Measurements from ENCODE around the gene TTC3. TPM values are rescaled to one million over a fixed set of nuclear protein-coding genes. Genes with fewer than 3 reads are reported as not detected.
"Not testable (repeated sequence)": the region's sequence is repeated elsewhere in the genome, so short reads cannot be mapped to it uniquely, and the experiment has no call there.

TTC3 gene
- total RNA-seq, 1 experiment from 2014 or later: 73.2 TPM

DNA sequence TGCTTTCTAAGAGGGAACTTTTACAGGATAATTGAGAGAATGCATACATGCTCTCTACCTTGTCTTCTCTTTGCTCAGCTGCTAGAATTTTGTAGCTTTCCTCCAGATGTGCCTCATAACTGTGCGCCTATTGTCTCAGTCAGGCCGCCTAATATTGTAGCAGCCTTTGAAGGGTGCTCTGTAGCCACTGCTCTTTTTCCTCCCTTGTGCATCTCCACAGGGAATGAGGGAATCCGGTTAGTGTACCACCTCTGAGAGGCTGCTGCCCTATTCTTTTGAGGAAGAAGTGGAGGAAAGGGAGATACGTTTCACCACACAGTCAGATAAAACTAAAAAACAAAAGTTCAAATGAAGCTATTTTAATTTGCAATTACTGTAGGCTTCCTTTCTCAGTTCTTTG lies 22.8 kb downstream of the TTC3 start:
- no peak for DNase-seq (ENCODE audit: low read depth)

DNA sequence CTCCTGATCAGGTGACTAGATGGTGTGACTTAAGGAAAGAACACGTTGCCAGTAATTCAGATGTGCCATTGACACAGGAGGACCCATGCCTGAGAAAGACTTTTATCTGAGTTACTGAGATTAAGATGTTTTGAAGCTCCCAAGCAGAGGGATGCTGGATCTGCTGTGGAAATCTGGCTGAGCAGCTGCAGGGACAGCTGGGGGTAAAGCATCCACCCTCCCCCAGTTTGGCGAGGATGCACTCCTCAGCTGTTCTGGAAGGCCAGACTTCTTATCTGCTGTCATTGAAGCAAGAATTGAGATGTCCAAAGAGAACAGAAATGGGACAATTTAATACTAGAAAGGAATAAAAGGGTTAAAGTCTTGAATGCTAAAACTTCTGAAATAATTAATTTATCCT lies 25.7 kb downstream of the TTC3 start:
- no peak for DNase-seq (ENCODE audit: low read depth)

DNA sequence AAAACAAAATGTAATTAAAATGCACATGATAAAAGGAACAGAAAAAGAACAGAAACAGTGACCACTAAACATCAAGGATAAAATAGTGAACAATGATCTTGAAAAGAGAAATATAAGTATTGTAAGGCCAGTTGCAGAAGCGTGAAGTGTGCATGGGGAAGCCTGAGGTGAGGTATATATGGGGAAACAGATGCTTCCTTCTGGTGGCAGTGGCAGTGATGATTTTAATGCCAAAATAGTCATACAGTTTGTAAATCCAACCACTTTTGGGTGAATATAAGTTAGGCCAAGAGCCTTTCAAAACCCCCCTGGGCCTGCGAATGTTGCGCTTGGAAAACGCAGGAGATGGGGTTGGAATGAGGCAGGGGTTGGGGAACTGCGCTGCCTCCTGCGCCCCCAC lies 27.3 kb downstream of the TTC3 start:
- DNase-seq (ENCODE audit: low read depth): no peak

GRCh38 chr21:37101384-37101783 lies 28.3 kb downstream of the TTC3 start:
- DNase-seq (ENCODE audit: low read depth): no peak

GRCh38 chr21:37102746-37103145 lies 29.7 kb downstream of the TTC3 start:
- DNase-seq (ENCODE audit: low read depth): not testable (repeated sequence)

- DNase-seq (ENCODE audit: low read depth): no peak
Observed at GRCh38 chr21:37106998-37107397, 33.9 kb downstream of the TTC3 start.

DNA sequence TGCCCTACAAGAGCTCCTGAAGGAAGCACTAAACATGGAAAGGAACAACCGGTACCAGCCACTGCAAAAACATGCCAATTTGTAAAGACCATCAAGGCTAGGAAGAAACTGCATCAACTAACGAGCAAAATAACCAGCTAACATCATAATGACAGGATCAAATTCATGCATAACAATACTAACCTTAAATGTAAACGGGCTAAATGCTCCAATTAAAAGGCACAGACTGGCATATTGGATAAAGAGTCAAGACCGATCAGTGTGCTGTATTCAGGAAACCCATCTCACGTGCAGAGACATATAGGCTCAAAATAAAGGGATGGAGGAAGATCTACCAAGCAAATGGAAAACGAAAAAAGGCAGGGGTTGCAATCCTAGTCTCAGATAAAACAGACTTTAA lies 38.0 kb downstream of the TTC3 start:
- DNase-seq (ENCODE audit: low read depth): not testable (repeated sequence)

DNA sequence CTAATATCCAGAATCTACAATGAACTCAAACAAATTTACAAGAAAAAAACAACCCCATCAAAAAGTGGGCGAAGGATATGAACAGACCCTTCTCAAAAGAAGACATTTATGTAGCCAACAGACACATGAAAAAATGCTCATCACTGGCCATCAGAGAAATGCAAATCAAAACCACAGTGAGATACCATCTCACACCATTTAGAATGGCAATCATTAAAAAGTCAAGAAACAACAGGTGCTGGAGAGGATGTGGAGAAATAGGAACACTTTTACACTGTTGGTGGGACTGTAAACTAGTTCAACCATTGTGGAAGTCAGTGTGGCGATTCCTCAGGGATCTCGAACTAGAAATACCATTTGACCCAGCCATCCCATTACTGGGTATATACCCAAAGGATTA lies 41.2 kb downstream of the TTC3 start:
- not testable (repeated sequence) for DNase-seq (ENCODE audit: low read depth)

GRCh38 chr21:37116459-37116858 lies 43.4 kb downstream of the TTC3 start:
- not testable (repeated sequence) for DNase-seq (ENCODE audit: low read depth)

DNA sequence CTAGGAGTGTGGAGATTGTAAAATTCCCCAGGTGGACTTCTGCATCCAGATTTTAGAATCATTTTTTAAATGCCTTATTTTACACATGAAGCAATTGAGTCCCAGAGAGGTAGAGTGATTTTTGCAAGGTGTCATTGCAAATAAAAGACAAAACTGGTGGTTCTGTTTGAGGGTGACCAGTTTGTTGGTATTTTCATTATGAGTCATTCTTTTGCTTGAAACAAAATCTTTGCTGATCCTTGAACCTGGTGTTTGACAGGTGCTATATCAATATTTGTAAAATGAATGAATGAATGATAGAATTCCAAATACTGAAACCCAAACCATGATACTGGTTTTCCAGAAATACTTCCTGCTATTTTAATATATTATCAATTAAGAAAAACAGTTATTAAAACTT lies 44.1 kb downstream of the TTC3 start:
- no peak for DNase-seq (ENCODE audit: low read depth)

DNA sequence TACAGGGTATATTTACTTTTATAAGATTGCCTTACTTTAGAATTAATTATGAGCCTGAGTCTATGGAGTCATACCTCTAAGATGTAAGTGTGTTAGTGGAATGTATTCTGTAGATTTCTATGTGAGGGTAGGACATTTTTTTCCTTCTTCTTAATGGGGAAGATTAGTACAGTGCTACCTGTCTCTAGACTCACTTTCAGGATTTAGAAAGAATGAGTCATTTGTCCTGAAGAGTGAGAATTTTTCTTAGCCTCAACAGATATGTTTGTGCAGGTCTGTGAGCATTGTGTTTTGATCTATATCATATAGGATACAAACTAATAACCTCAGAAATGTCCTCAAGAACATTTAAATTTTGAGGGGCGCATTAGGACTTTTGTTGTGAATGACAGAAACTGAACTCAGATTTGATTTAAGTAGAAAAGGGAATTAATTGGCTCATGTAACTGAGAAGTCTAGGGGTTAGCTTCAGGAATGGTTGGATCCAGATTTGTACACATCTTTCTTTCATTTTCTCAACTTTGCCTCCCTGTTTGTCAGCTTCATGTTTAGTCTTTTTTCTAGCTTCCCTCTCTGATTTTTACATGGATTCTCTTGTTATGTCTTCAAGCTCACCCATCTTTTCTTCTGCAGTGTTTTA lies 45.3 kb downstream of the TTC3 start:
- DNase-seq (ENCODE audit: low read depth): no peak

DNA sequence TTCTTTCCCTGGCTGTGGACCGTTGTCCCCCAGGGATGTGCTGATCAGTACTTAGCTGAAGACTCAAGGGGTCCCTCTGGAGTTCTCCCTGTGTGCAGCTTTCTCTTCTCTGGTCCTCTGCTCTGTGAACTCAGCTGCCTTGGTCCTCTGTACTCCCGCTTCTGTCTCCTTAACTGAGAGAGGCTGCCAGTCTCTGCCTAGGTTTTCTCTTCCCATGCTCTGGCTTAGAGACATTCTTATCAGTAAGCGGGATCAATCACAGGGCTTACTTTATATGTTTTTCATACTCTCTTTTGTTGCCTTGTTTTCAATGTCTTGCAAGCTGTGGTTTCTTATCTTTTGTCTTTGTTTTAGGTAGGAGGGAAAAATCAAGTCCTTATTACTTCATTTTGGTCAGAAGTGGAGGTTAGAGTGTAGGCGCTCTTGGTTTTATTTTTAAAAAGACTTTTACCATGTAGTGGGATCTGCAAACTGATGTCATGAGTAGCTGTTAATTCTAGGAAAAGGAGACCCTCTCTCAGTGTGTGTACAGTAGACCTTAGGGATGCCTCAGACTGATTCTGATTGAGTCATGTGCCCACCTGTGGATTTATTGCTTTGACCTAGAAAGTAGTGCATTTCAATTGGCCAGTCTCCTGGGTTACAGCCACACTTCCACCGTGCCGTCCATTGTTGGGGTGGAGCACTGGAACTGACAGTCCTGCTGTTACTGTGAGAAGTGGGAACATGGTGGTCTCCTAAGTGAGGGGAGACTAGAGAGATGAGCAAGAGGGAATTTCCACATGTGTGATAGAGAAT lies 46.6 kb downstream of the TTC3 start:
- DNase-seq (ENCODE audit: low read depth): no peak

- no peak for DNase-seq (ENCODE audit: low read depth)
Observed at GRCh38 chr21:37128076-37128475, 55.0 kb downstream of the TTC3 start.

GRCh38 chr21:37130971-37131370 lies 57.9 kb downstream of the TTC3 start:
- DNase-seq (ENCODE audit: low read depth): peak; percentile 55

- no peak for DNase-seq (ENCODE audit: low read depth)
Observed at GRCh38 chr21:37136261-37136660, 63.2 kb downstream of the TTC3 start.

- DNase-seq (ENCODE audit: low read depth): no peak
Observed at GRCh38 chr21:37136744-37137143, 63.7 kb downstream of the TTC3 start.

- DNase-seq (ENCODE audit: low read depth): no peak
Observed at GRCh38 chr21:37139154-37139553, 66.1 kb downstream of the TTC3 start.

GRCh38 chr21:37139902-37140301 lies 66.8 kb downstream of the TTC3 start:
- DNase-seq (ENCODE audit: low read depth): no peak

DNA sequence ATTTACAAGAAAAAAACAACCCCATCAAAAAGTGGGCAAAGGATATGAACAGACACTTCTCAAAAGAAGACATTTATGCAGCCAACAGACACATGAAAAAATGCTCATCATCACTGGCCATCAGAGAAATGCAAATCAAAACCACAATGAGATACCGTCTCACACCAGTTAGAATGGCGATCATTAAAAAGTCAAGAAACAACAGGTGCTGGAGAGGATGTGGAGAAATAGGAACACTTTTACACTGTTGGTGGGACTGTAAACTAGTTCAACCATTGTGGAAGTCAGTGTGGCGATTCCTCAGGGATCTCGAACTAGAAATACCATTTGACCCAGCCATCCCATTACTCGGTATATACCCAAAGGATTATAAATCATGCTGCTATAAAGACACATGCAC lies 70.3 kb downstream of the TTC3 start:
- DNase-seq (ENCODE audit: low read depth): not testable (repeated sequence)

DNA sequence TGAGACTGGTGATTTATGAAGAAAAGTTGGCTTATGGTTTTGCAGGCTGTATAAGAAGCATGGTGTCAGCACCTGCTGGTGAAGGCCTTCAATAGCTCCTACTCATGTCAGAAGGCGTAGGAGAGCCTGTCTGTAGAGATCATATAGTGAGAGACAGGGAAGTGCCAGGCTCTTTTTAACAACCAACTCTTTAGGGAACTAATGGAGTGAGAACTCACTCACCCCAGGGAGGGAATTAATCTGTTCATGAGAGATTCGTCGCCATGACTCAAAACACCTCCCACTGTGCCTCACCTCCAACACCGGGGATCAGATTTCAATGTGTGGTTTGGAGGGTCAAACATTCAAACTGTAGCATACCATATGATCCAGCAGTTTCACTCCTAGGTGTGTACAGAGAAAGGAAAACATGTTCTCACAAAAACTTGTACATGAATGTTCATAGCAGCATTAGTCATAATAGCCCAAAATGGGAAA lies 72.6 kb downstream of the TTC3 start:
- DNase-seq (ENCODE audit: low read depth): peak; percentile 84

DNA sequence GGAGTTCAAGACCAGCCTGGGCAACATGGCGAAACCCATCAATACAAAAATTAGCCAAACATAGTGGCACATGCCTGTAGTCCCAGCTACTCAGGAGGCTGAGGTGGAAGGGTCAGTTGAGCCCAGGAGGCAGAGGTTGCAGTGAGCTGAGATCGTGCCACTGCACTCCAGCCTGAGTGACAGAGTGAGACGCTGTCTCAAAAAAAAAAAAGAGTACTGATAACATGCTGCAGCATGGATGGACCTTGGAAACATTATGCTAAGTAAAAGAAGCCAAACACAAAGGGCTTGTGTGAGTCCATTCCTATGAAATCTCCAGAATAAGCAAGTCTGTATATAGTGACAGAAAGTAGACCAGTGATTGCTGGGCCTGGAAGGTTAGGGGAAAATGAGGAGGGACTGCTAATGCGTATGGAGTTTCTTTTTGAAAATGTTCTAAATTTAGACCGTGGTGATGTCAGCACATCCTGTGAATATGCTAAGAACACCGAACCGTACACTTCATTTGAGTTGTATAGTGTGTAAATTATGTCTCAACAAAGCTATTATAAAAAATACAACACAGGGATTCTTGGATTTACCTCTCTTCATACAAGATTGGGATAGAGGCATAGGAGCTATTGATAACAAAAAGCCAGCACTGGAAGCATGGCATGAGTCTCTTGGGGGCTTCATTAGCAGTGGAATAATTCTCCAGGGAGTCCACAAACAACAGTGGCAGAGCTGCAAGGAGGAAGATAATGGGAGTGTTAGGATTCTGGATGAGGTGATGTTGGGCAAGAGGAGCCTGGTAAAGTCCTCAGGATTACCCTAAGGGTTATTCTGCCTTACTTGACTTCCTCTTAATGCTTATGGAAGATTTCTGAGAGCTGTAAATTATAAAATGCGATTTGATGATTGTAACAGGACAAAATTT lies 73.5 kb downstream of the TTC3 start:
- DNase-seq (ENCODE audit: low read depth): no peak

DNA sequence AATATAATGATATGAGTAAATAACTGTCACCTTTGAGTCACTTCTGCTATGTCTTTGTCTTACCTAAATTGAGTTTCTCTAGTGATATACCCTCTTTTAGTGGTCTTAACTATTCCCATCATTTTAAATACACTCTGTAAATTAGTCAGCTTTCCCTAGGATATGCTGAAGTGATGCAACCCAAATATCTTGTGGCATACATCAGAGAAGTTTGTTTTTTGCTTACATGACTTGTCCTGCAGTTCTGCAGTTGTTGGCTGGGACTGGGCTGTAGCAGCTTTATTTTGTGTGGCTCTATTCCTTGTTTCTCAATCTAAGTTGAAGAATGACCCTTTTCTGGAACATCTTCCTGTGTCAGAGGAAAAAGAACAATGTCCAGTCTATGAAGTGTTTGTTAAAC lies 76.4 kb downstream of the TTC3 start:
- DNase-seq (ENCODE audit: low read depth): no peak

Data from Daoy (cell line).